Adrenal gland (tissue), 12 donors: Measurements from ENCODE around the gene BABAM2. TPM values are rescaled to one million over a fixed set of nuclear protein-coding genes. Genes with fewer than 3 reads are reported as not detected.

Source experiments
- DNase-seq, 7 donors: peaks; one replicate each; pipeline ENCODE4 v3.0.0-alpha.2; 2019 to 2020
- H3K27ac ChIP-seq, 5 donors: fragments of 200-600 bp; sonication (generic) in 4 of 5; 1 replicate in 3 of 5; 2 replicates in 2 of 5; pipeline versions ENCODE4 v1.5.1 to v1.8.0; 2016 to 2020; ENCODE audit warnings: mild to moderate bottlenecking in 1 of 5
- H3K27me3 ChIP-seq: fragments of 200-600 bp; 2 replicates; pipeline ENCODE4 v1.8.0; 2021
- H3K36me3 ChIP-seq, 2 donors: fragments of 200-600 bp; replicated peaks in 1 of 2; 1 replicate in 1 of 2; 2 replicates in 1 of 2; pipeline versions ENCODE4 v1.5.1 to v1.8.0; 2018 to 2022
- H3K4me1 ChIP-seq, 2 donors: fragments of 200-600 bp; replicated peaks in 1 of 2; 1 replicate in 1 of 2; 2 replicates in 1 of 2; pipeline versions ENCODE4 v1.5.1 to v1.8.0; 2018 to 2021
- H3K4me3 ChIP-seq, 4 donors: fragments of 200-600 bp; sonication (generic) in 3 of 4; one replicate each; pipeline ENCODE4 v1.5.1; 2016 to 2018
- H3K9me3 ChIP-seq, 3 donors: fragments of 200-600 bp; sonication (generic) in 1 of 3; replicated peaks in 1 of 3; 1 replicate in 2 of 3; 2 replicates in 1 of 3; pipeline versions ENCODE4 v1.5.1 to v1.8.0; 2016 to 2021
- CTCF ChIP-seq, 6 experiments: fragments of 450-650 bp in 4 of 6; fragments of 200-600 bp in 2 of 6; sonication (generic) in 1 of 6; IDR thresholded peaks; 1 replicate in 5 of 6; 2 replicates in 1 of 6; pipeline versions ENCODE4 v1.5.1 to v1.8.0; 2016 to 2021; ENCODE audit warnings: antibody characterized with exemption in 6 of 6, mild to moderate bottlenecking in 2 of 6, moderate library complexity in 1 of 6
- POLR2A ChIP-seq, 2 donors: fragments of 450-650 bp; IDR thresholded peaks; one replicate each; pipeline ENCODE4 v1.6.1; 2017; ENCODE audit warnings: antibody characterized with exemption in 2 of 2, mild to moderate bottlenecking in 2 of 2, moderate library complexity in 1 of 2
- WGBS, 4 donors: extraction: QIAGEN DNeasy Blood & Tissue Kit in 2 of 4; methylation state at CpG; one replicate each; pipeline versions ENCODE4 v1.1.5 to v1.1.7; 2013 to 2017; 5-methylcytosine and 5-hydroxymethylcytosine counted together
- intact Hi-C, 2 donors: fragments of 100-400 bp; cut with DNase I; formaldehyde crosslinking; loops; one replicate each; pipeline versions ENCODE4 v1.14.1 to v1.15.0; 2022 to 2023
- polyA plus RNA-seq, 3 donors: library from polyadenylated mRNA; stranded (reverse); fragments of 200-250 nt in 2 of 3; fragments of 350-450 nt in 1 of 3; fragmentation: Illumina TruSeq in 1 of 3; extraction: RNeasy Lipid Tissue Mini Kit (QIAGEN cat#74804) in 1 of 3; gene quantifications; one replicate each; pipeline ENCODE4 v1.2.3, GENCODE V29; 2013 to 2014
- total RNA-seq, 9 donors: library from RNA; depleted of rRNA in 4 of 9; stranded (reverse); fragments of >200 nt in 4 of 9; fragments of 120-200 nt in 1 of 9; fragmentation: NEBNext Ultra II Directional in 1 of 9; extraction: Animal tissue kit (Norgen Biotek cat#: 25700) in 1 of 9; gene quantifications; one replicate each; pipeline versions ENCODE4 v1.1.0 to v1.2.4, GENCODE V29; 2013 to 2023
- donor health status: healthy with polysubstance abuse.
- donor health status: Bipolar disorder and iron deficiency.
- donor health status: DM: yes; HTN: yes; CAD: no.
- donor health status: DM: no; HTN: no; CAD: no.
- donor health status: DM: no; HTN: no; CAD: no.
- donor health status: DM: yes; HTN: yes; CAD: no.

The BABAM2 gene
- total and polyA plus RNA-seq, 12 donors, result 88.2 to 925 (median 357) TPM

GRCh38 chr2:27891673-27892105, 1.2 kb downstream of the BABAM2 start:
- Histone ChIP-seq H3K4me3 (peak overlapping the region in 1 of 4 donors; percentile 91), H3K4me1 (peaks cover 23 to 69% of the 10 kb centered on the region in 2 donors), H3K27me3 (no peaks in the 10 kb centered on the region), H3K36me3 (peaks cover 0 to 5% of the 10 kb centered on the region in 2 donors), H3K27ac (peak overlapping the region; percentile 90 to 100 (median 98)), H3K9me3 (no peaks in the 10 kb centered on the region)
- intact Hi-C loops, result loop anchor here in 1 of 2 donors (10.0 kb wide), 1 partner anchor 513 kb away; no protein-coding TSS in a partner anchor
- no peak for DNase-seq
- no peak for TF ChIP-seq CTCF (IDR thresholded peaks at IDR 0.05)
- TF ChIP-seq POLR2A (IDR thresholded peaks at IDR 0.05), result no peak
- WGBS, 4 donors, result 47 to 58% (median 54%) methylated on average over 5 of the region's 5 CpGs

- peaks cover 0 to 9% of the 10 kb centered on the region in 2 donors for H3K36me3 ChIP-seq
- no peaks in the 10 kb centered on the region for H3K27me3 ChIP-seq
- H3K27ac ChIP-seq, result peak overlapping the region; percentile 35 to 100 (median 98)
- intact Hi-C loops, result loop anchor here in 1 of 2 donors (10.0 kb wide), 1 partner anchor 512 kb away; no protein-coding TSS in a partner anchor
- peaks cover 21 to 68% of the 10 kb centered on the region in 2 donors for H3K4me1 ChIP-seq
- 50 to 60% (median 59%) methylated on average over 3 of the region's 3 CpGs for WGBS, 4 donors
- no peak for TF ChIP-seq POLR2A (IDR thresholded peaks at IDR 0.05)
- TF ChIP-seq CTCF (IDR thresholded peaks at IDR 0.05), result no peak
- no peak overlapping the region for H3K4me3 ChIP-seq
- no peaks in the 10 kb centered on the region for H3K9me3 ChIP-seq
- DNase-seq, result no peak
Measured at GRCh38 chr2:27893006-27893405, 2.5 kb downstream of the BABAM2 start.

GRCh38 chr2:27897717-27898116, 7.2 kb downstream of the BABAM2 start:
- H3K27ac ChIP-seq, result peak overlapping the region in 2 of 5 donors; percentile 26 to 35
- intact Hi-C loops, result loop anchor here in 1 of 2 donors (10.0 kb wide), 1 partner anchor 507 kb away; no protein-coding TSS in a partner anchor
- no peak for DNase-seq
- TF ChIP-seq CTCF (IDR thresholded peaks at IDR 0.05) (no peak), POLR2A (IDR thresholded peaks at IDR 0.05) (no peak)
- H3K9me3 ChIP-seq, result no peaks in the 10 kb centered on the region
- no peak overlapping the region for H3K4me3 ChIP-seq
- H3K27me3 ChIP-seq, result no peaks in the 10 kb centered on the region
- H3K36me3 ChIP-seq, result peaks cover 0 to 14% of the 10 kb centered on the region in 2 donors
- H3K4me1 ChIP-seq, result peaks cover 6 to 65% of the 10 kb centered on the region in 2 donors

- no peaks in the 10 kb centered on the region for H3K27me3 ChIP-seq
- H3K27ac ChIP-seq, result peak overlapping the region in 4 of 5 donors; percentile 10 to 51 (median 40)
- DNase-seq, result peak in 5 of 7 donors; percentile 41 to 71 (median 49)
- WGBS, 4 donors, result 29 to 55% (median 40%) methylated on average over 1 of the region's 1 CpG
- no peak for TF ChIP-seq CTCF (IDR thresholded peaks at IDR 0.05)
- TF ChIP-seq POLR2A (IDR thresholded peaks at IDR 0.05), result no peak
- no peak overlapping the region for H3K4me3 ChIP-seq
- H3K36me3 ChIP-seq, result peaks cover 0 to 13% of the 10 kb centered on the region in 2 donors
- peaks cover 15 to 70% of the 10 kb centered on the region in 2 donors for H3K4me1 ChIP-seq
- no peaks in the 10 kb centered on the region for H3K9me3 ChIP-seq
- intact Hi-C loops, result no loop called here
Measured at GRCh38 chr2:27901234-27901633, 10.7 kb downstream of the BABAM2 start.
